A673 (cell line): ENCODE measurements around the gene DAPK1. TPM values are rescaled to one million over a fixed set of nuclear protein-coding genes. Genes with fewer than 3 reads are reported as not detected.

ENCODE experiments used
- BruUV-seq: library from RNA; stranded (reverse); fragments of 400-500 nt; replicated peaks from 2 replicates; lab custom pipeline; 2021; lab: Mats Ljungman, UMichigan
- CTCF ChIA-PET: fragments of 300-600 bp; sonication (Branson Sonifier 250); formaldehyde crosslinking; loops from one replicate; lab custom pipeline; 2022; ENCODE audit warnings: antibody characterized with exemption; lab: Charles Lee
- POLR2A ChIA-PET: fragments of 300-600 bp; sonication (Branson Sonifier 250); formaldehyde crosslinking; loops from one replicate; lab custom pipeline; 2022; ENCODE audit warnings: antibody characterized with exemption; ENCODE audit not compliant: low non-redundant PET; lab: Charles Lee
- DNase-seq: peaks from one replicate; pipeline ENCODE4 v3.0.0-alpha.2; 2015; ENCODE audit warnings: low spot score
- H3K27ac ChIP-seq: fragments of 200-600 bp; sonication (generic); 2 replicates; pipeline ENCODE4 v1.5.1; 2016; ENCODE audit warnings: mixed run types, low read depth, mild to moderate bottlenecking, mixed read lengths, antibody characterized with exemption, low read length; ENCODE audit not compliant: poor library complexity, severe bottlenecking
- H3K27me3 ChIP-seq: fragments of 200-600 bp; sonication (generic); replicated peaks from 2 replicates; pipeline ENCODE4 v1.6.1; 2017; ENCODE audit warnings: mixed run types, low read depth, mild to moderate bottlenecking, mixed read lengths, antibody characterized with exemption, low read length; ENCODE audit not compliant: insufficient read depth, poor library complexity
- H3K36me3 ChIP-seq: fragments of 200-600 bp; sonication (generic); 2 replicates; pipeline ENCODE4 v1.6.1; 2016; ENCODE audit warnings: mixed run types, mild to moderate bottlenecking, mixed read lengths, antibody characterized with exemption, low read length; ENCODE audit not compliant: insufficient read depth, poor library complexity, severe bottlenecking
- H3K4me1 ChIP-seq: fragments of 200-600 bp; sonication (generic); 2 replicates; pipeline ENCODE4 v1.6.1; 2017; ENCODE audit warnings: mixed run types, mild to moderate bottlenecking, mixed read lengths, antibody characterized with exemption, low read length; ENCODE audit not compliant: insufficient read depth, poor library complexity, severe bottlenecking
- H3K4me3 ChIP-seq: fragments of 200-600 bp; sonication (generic); 2 replicates; pipeline ENCODE4 v1.5.1; 2016; ENCODE audit warnings: low read depth, mixed run types, mild to moderate bottlenecking, mixed read lengths, low read length; ENCODE audit not compliant: poor library complexity, severe bottlenecking
- H3K9me3 ChIP-seq: fragments of 200-600 bp; sonication (generic); 2 replicates; pipeline ENCODE4 v1.6.1; 2016; ENCODE audit warnings: mixed run types, low read depth, mild to moderate bottlenecking, mixed read lengths, antibody characterized with exemption, low read length; ENCODE audit not compliant: poor library complexity, severe bottlenecking
- CTCF ChIP-seq: fragments of 300-800, 200-600 bp; sonication (generic); conservative IDR thresholded peaks from 2 replicates; pipeline ENCODE4 v1.5.1; 2017; ENCODE audit warnings: low read depth, mild to moderate bottlenecking, antibody characterized with exemption, low read length, moderate library complexity, mixed read lengths
- EZH2 ChIP-seq: fragments of 200-600 bp; sonication (generic); IDR thresholded peaks from 2 replicates; pipeline ENCODE4 v1.6.1; 2017; ENCODE audit warnings: borderline replicate concordance, low read depth, mild to moderate bottlenecking, mixed read lengths, antibody characterized with exemption, low read length; ENCODE audit not compliant: poor library complexity, severe bottlenecking
- intact Hi-C: fragments of 100-400 bp; cut with micrococcal nuclease; formaldehyde crosslinking; loops from one replicate; pipeline ENCODE4 v1.10.0; 2022; ENCODE audit not compliant: unreplicated experiment
- total RNA-seq: library from RNA; stranded (reverse); gene quantifications from 2 replicates; pipeline ENCODE4 v1.2.3, GENCODE V29; 2021

DAPK1 gene
- total RNA-seq, 1 experiment from 2014 or later, result 380 TPM

- Histone ChIP-seq H3K27ac (peak overlapping the region; percentile 76), H3K4me1 (peaks cover 93% of the 10 kb centered on the region), H3K36me3 (peaks cover 11% of the 10 kb centered on the region), H3K4me3 (no peak overlapping the region), H3K27me3 (no peaks in the 10 kb centered on the region), H3K9me3 (no peaks in the 10 kb centered on the region)
- TF ChIP-seq CTCF, result no peak
- TF ChIP-seq EZH2, result no peak
- intact Hi-C loops, result loop anchor here (5.0 kb wide), 2 partner anchors 36 to 69 kb away; partner anchors contain the start of gene DAPK1
- no peak for DNase-seq
- ChIA-PET CTCF (no interaction called here), POLR2A (no interaction called here)
- BruUV-seq, result no TSS peak
Observed at GRCh38 chr9:87533271-87533670, 35.6 kb downstream of the DAPK1 start.

- Histone ChIP-seq H3K4me3 (no peak overlapping the region), H3K27ac (no peak overlapping the region), H3K27me3 (no peaks in the 10 kb centered on the region), H3K36me3 (peaks cover 9% of the 10 kb centered on the region), H3K9me3 (no peaks in the 10 kb centered on the region), H3K4me1 (peaks cover 94% of the 10 kb centered on the region)
- CTCF ChIA-PET, result no interaction called here
- DNase-seq, result no peak
- intact Hi-C loops, result loop anchor here (5.0 kb wide), 2 partner anchors 37 to 68 kb away; partner anchors contain the start of gene DAPK1
- POLR2A ChIA-PET, result no interaction called here
- TF ChIP-seq CTCF (no peak), EZH2 (no peak)
- no TSS peak for BruUV-seq
Observed at GRCh38 chr9:87534036-87534435, 36.4 kb downstream of the DAPK1 start.

GRCh38 chr9:87534957-87535356, 37.3 kb downstream of the DAPK1 start:
- BruUV-seq, result no TSS peak
- ChIA-PET CTCF (no interaction called here), POLR2A (no interaction called here)
- Histone ChIP-seq H3K9me3 (no peaks in the 10 kb centered on the region), H3K27me3 (no peaks in the 10 kb centered on the region), H3K4me3 (no peak overlapping the region), H3K4me1 (peaks cover 85% of the 10 kb centered on the region), H3K36me3 (peaks cover 13% of the 10 kb centered on the region), H3K27ac (no peak overlapping the region)
- intact Hi-C loops, result loop anchor here (5.0 kb wide), 2 partner anchors 38 to 67 kb away; partner anchors contain the start of gene DAPK1
- TF ChIP-seq EZH2, result no peak
- TF ChIP-seq CTCF, result no peak
- DNase-seq, result no peak
